Thyroid gland (tissue), 4 donors: ENCODE data around the gene ERP44. TPM values are rescaled to one million over a fixed set of nuclear protein-coding genes. Genes with fewer than 3 reads are reported as not detected.

Source experiments
- DNase-seq, 2 donors: peaks; one replicate each; pipeline ENCODE4 v3.0.0-alpha.2; 2019
- H3K27ac ChIP-seq, 3 donors: fragments of 200-600 bp; sonication (generic); 1 replicate in 2 of 3; 2 replicates in 1 of 3; pipeline ENCODE4 v1.5.1; 2016 to 2019; ENCODE audit warnings: mild to moderate bottlenecking in 1 of 3, moderate library complexity in 1 of 3
- H3K27me3 ChIP-seq: fragments of 200-600 bp; sonication (generic); one replicate; pipeline ENCODE4 v1.5.1; 2019
- H3K36me3 ChIP-seq, 2 donors: fragments of 200-600 bp; sonication (generic); one replicate each; pipeline ENCODE4 v1.5.1; 2016 to 2019
- H3K4me1 ChIP-seq, 2 donors: fragments of 200-600 bp; sonication (generic); one replicate each; pipeline ENCODE4 v1.5.1; 2017 to 2019
- H3K4me3 ChIP-seq, 3 donors: fragments of 200-600 bp; sonication (generic); replicated peaks in 1 of 3; 1 replicate in 2 of 3; 2 replicates in 1 of 3; pipeline ENCODE4 v1.5.1; 2016; ENCODE audit warnings: mild to moderate bottlenecking in 1 of 3
- H3K9me3 ChIP-seq: fragments of 200-600 bp; sonication (generic); one replicate; pipeline ENCODE4 v1.5.1; 2017
- POLR2A ChIP-seq, 2 donors: fragments of 450-650 bp; IDR thresholded peaks; one replicate each; pipeline ENCODE4 v1.6.1; 2017; ENCODE audit warnings: antibody characterized with exemption in 2 of 2, mild to moderate bottlenecking in 2 of 2, moderate library complexity in 1 of 2
- WGBS, 2 donors: methylation state at CpG; one replicate each; pipeline ENCODE4 v1.1.5; 2017; 5-methylcytosine and 5-hydroxymethylcytosine counted together
- intact Hi-C: fragments of 100-400 bp; cut with DNase I; formaldehyde crosslinking; loops from one replicate; pipeline ENCODE4 v1.15.1; 2023
- total RNA-seq, 4 donors: library from RNA; depleted of rRNA; stranded (reverse); fragments of >200 nt; gene quantifications; one replicate each; pipeline ENCODE4 v1.2.3, GENCODE V29; 2016
- TF ChIP-seq, protein P1 (sequence below), 6 experiments: fragments of 200-600 bp in 3 of 6; fragments of 450-650 bp in 3 of 6; sonication (generic) in 3 of 6; IDR thresholded peaks; one replicate each; pipeline ENCODE4 v1.5.1; 2016 to 2019; ENCODE audit warnings: antibody characterized with exemption in 6 of 6, mild to moderate bottlenecking in 2 of 6, inconsistent platforms in 1 of 6, moderate library complexity in 1 of 6

ERP44 gene
- total RNA-seq, 4 donors from 2014 or later: 23.7 to 36.2 (median 29.0) TPM

DNA sequence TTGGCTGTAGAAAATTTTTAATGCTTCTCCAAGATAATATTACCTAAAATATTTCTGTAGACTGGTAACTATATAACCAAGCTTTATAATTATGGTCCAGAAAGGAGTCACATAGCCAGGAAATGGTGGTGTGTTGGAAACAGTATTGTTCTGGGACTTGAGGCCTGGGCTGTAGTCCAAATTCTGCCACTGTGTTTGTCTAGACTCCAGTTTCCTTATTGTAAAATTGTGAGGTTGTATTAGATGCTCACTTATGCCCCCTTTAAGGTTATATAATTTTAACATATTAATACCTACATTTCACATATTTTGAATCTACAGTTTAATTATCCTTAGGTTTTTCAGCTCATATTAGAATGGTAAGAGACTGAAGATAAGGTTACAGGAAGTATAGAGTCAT is 149.9 kb downstream of the ERP44 start:
- H3K9me3 ChIP-seq: no peaks in the 10 kb centered on the region
- H3K4me3 ChIP-seq: no peak overlapping the region
- H3K36me3 ChIP-seq: peaks cover 3 to 7% of the 10 kb centered on the region in 2 donors
- H3K4me1 ChIP-seq: no peaks in the 10 kb centered on the region
- intact Hi-C loops: no loop called here
- no peaks in the 10 kb centered on the region for H3K27me3 ChIP-seq
- H3K27ac ChIP-seq: no peak overlapping the region
- TF ChIP-seq, protein P1, sequence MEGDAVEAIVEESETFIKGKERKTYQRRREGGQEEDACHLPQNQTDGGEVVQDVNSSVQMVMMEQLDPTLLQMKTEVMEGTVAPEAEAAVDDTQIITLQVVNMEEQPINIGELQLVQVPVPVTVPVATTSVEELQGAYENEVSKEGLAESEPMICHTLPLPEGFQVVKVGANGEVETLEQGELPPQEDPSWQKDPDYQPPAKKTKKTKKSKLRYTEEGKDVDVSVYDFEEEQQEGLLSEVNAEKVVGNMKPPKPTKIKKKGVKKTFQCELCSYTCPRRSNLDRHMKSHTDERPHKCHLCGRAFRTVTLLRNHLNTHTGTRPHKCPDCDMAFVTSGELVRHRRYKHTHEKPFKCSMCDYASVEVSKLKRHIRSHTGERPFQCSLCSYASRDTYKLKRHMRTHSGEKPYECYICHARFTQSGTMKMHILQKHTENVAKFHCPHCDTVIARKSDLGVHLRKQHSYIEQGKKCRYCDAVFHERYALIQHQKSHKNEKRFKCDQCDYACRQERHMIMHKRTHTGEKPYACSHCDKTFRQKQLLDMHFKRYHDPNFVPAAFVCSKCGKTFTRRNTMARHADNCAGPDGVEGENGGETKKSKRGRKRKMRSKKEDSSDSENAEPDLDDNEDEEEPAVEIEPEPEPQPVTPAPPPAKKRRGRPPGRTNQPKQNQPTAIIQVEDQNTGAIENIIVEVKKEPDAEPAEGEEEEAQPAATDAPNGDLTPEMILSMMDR (IDR thresholded peaks at IDR 0.05): no peak
- no peak for TF ChIP-seq POLR2A (IDR thresholded peaks at IDR 0.05)
- DNase-seq: peak in 1 of 2 donors; percentile 25

DNA sequence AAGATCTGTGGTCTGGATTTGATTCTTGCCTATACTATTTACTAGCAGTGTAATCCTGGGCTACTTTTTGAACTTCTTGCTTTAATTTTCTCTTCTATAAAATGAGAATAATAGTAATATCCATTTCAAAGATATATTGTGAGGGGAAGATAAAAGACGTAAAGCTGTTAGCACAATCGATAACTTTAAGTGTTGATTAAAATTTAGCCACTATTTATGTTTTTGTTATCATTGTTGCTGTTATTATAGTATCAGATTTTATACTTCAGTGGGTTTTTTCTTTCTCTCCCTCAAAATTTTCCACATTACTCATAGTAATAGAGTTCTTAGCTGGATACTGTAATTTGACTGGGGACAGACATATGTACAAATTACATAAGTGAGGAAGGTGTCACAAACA is 150.3 kb downstream of the ERP44 start:
- H3K36me3 ChIP-seq: peaks cover 3 to 7% of the 10 kb centered on the region in 2 donors
- H3K27ac ChIP-seq: no peak overlapping the region
- H3K4me3 ChIP-seq: no peak overlapping the region
- WGBS, 2 donors: 91 to 99% methylated on average over 2 of the region's 2 CpGs
- H3K4me1 ChIP-seq: no peaks in the 10 kb centered on the region
- no peaks in the 10 kb centered on the region for H3K27me3 ChIP-seq
- no peaks in the 10 kb centered on the region for H3K9me3 ChIP-seq
- intact Hi-C loops: no loop called here
- no peak for TF ChIP-seq POLR2A (IDR thresholded peaks at IDR 0.05)
- TF ChIP-seq, protein P1 (IDR thresholded peaks at IDR 0.05): no peak
- no peak for DNase-seq

DNA sequence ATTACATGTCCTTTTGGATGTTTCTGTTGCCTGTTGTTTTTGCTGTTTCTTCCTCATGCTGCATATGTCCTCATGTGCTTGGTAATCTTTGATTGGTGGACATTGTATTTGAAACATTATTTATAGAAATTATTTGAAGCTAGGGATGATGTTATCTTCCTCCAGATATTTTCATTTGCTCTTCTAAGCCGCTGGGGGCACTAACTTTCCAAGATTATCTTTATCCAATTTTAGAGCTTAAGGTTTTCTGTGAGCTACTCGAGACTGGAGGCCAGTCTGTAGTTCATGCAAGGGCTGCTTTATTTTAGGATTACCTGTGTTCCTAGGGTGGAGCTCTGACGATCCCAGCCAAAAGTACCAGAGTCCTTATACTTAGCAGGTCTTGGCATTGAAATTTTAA is 151.4 kb downstream of the ERP44 start:
- Histone ChIP-seq H3K9me3 (no peaks in the 10 kb centered on the region), H3K27ac (no peak overlapping the region), H3K4me3 (no peak overlapping the region), H3K4me1 (no peaks in the 10 kb centered on the region), H3K27me3 (no peaks in the 10 kb centered on the region), H3K36me3 (peaks cover 3 to 7% of the 10 kb centered on the region in 2 donors)
- DNase-seq: no peak
- TF ChIP-seq, protein P1 (IDR thresholded peaks at IDR 0.05): peak in 1 of 6 experiments; percentile 10
- no peak for TF ChIP-seq POLR2A (IDR thresholded peaks at IDR 0.05)
- 69 to 72% methylated on average over 3 of the region's 3 CpGs for WGBS, 2 donors
- intact Hi-C loops: no loop called here

DNA sequence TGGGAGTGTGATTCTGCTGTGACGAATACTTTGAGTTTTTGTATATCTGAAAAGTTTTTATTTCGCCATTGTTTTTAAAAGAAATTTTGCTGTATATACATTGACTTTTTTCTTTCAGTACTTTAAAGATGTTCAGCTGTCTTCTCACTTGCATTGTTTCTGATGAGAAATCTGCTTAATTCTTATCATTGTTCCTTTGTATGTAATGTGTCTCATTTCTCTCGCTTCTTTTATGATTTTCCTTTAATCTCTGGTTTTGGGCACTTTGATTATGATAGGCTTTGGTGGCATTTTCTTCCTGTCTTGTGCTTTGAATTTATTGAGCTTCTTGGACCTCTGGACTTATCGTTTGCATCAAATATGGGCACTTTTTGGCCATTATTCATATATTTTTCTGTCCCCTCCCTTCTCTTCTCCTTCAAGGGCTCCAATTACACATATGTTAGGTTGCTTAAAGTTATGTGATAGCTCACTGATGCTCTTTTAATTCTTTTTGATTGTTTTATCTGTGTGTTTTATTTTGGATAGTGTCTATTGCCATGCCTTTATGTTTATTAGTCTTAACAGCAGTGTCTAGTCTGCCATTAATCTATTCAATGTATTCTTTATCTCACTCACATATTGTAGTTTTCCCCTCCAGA is 161.7 kb downstream of the ERP44 start:
- intact Hi-C loops: no loop called here
- no peak for DNase-seq
- Histone ChIP-seq H3K36me3 (no peaks in the 10 kb centered on the region), H3K27ac (no peak overlapping the region), H3K4me1 (no peaks in the 10 kb centered on the region), H3K9me3 (no peaks in the 10 kb centered on the region), H3K27me3 (no peaks in the 10 kb centered on the region), H3K4me3 (no peak overlapping the region)
- 98 to 99% methylated on average over 4 of the region's 4 CpGs for whole genome bisulfite sequencing, 2 donors
- no peak for TF ChIP-seq POLR2A (IDR thresholded peaks at IDR 0.05)
- TF ChIP-seq, protein P1 (IDR thresholded peaks at IDR 0.05): no peak

DNA sequence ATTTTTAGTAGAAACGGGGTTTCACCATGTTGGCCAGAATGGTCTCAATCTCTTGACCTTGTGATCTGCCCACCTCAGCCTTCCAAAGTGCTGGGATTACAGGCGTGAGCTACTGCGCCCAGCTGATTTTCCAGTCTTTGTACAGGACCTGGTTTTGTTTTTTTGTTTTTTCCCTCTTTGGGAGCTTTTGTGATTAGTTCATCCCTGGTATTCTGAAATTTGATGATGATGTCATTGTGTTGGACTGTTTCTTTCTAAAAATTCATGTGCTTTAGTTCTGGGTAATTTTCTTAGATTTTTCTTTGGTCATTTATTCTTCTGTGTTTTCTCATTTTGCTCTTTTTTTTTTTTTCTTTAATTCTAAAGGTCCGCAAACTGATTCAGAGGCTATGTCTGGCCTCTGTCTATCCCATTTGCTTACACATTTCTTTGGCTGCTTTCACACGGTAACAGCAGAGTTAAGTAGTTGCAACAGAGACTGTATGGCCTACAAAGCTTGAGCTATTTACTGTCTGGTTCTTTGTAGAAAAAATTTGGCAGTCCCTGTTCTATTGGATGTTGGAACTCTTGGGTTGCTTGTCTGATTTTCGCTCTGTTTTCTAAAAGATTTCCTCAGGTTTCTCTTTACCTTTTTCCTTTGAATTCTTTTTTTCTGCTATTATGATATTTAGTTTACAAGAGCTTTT is 167.5 kb downstream of the ERP44 start:
- H3K4me1 ChIP-seq: no peaks in the 10 kb centered on the region
- H3K27me3 ChIP-seq: no peaks in the 10 kb centered on the region
- intact Hi-C loops: no loop called here
- TF ChIP-seq, protein P1 (IDR thresholded peaks at IDR 0.05): no peak
- TF ChIP-seq POLR2A (IDR thresholded peaks at IDR 0.05): no peak
- H3K4me3 ChIP-seq: no peak overlapping the region
- H3K27ac ChIP-seq: no peak overlapping the region
- H3K9me3 ChIP-seq: no peaks in the 10 kb centered on the region
- WGBS, 2 donors: 95 to 97% methylated on average over 6 of the region's 6 CpGs
- DNase-seq: no peak
- H3K36me3 ChIP-seq: no peaks in the 10 kb centered on the region
